Stimulated activated CD8-positive, alpha-beta memory T cell treated with anti-CD3 and anti-CD28 coated beads, Interleukin-15, amount 100 ng/mL, for 24 hours (primary cell): ENCODE data around the gene DHRSX.
A peak's percentile ranks its signal among the peaks of the same experiment; 100 is the strongest.
"Not testable (repeated sequence)": the region's sequence is repeated elsewhere in the genome, so short reads cannot be mapped to it uniquely, and the experiment has no call there.

Experiments used
- DNase-seq: peaks from one replicate; pipeline ENCODE4 v3.0.0-alpha.2; 2020; ENCODE audit warnings: low read depth

DHRSX gene, protein sequence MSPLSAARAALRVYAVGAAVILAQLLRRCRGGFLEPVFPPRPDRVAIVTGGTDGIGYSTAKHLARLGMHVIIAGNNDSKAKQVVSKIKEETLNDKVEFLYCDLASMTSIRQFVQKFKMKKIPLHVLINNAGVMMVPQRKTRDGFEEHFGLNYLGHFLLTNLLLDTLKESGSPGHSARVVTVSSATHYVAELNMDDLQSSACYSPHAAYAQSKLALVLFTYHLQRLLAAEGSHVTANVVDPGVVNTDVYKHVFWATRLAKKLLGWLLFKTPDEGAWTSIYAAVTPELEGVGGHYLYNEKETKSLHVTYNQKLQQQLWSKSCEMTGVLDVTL

GRCh38 chrX:2500803-2501558, at the start of gene DHRSX, which contains the start of gene ZBED1:
Gene DHRSX (minus strand): TSS chrX:2500976. CDS start chrX:2500925, 51 bp downstream.
Gene ZBED1 (minus strand): TSS chrX:2500976. CDS start chrX:2490719, 10,257 bp downstream.
- peak; percentile 34 for DNase-seq

DNA sequence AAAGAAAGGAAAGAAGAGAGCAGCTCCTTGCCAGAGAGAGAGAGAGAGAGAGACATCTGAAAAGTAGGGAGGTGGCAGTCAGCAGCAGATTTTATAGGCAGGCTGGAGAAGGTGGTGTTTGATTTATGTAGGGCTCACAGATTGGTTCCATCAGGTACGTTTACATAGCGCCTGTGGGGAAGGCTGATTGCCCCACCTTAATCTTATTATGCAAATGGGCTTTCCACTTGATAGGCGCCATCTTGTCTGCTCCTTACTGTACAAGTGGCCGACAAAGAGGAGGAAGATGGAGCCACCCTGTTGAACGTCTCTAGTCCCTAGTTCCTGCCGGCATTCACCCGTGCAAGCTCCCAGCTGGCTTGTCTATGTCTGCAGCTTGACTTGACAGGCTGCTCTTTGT, 49.1 kb upstream of the DHRSX start:
- no peak for DNase-seq

DNA sequence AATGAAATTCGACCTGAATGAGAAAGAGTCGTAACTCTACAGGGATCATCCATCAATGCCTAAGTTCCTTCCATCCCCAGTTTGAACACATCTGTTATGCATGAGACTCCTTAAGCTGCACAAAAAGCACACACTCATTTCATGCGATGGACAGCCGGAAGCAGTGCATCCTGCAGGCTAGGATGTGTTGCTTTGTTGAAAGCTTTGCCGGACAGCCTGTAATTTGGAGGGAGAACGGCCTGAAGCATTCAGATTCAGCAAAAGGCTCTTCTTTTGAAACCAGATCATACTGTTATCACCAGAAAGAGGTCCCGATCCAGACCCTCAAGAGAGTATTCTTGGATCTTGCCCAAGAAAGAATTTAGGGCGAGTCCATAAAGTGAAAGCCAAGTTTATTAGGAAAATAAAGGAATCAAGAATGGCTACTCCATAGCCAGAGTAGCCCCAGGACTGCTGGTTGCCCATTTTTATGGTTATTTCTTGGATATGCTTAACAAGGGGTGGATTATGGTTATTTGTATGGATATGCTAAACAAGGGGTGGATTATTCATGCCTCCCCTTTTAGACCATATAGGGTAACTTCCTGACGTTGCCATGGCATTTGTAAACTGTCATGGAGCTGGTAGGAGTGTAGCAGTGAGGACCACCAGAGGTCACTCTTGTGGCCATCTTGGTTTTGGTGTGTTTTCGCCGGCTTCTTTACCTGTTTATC, 48.1 kb upstream of the DHRSX start:
- DNase-seq = no peak

DNA sequence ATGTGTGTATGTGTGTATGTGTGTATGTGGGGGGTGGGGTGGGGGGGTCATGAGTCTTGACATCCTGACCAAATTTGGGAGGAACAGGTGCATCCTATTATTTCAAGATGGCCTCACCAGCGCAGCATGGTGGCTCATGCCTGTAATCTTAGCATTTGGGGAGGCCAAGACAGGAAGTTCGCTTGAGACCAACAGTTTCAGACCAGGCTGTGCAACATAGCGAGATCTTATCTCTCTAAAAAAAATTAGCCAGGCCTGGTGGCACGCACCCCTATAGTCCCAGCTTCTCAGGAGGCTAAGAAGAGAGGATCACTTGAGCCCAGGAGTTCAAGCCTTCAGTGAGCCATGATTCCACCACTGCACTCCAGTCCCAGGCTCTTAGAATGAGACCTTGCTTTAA, 47.0 kb upstream of the DHRSX start:
- no peak for DNase-seq

DNA sequence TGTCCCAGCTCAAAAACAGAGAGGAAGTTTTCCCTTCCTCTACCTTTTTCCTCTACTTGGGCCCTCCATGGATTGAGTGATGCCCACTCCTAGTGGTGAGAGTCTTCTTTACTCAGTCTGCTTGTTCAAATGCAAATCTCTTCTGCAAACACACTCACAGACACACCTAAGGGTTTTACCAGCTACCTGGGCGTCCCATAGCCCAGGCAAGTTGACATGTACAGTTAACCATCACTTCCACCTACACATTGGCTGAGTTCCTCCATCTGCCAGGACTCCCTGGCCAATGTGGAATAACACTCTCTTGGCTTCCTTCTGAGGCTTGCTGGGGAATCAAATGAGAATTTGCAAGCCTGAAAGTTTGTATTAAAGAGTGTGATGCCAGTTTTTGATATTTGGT, 45.7 kb upstream of the DHRSX start:
- no peak for DNase-seq

DNA sequence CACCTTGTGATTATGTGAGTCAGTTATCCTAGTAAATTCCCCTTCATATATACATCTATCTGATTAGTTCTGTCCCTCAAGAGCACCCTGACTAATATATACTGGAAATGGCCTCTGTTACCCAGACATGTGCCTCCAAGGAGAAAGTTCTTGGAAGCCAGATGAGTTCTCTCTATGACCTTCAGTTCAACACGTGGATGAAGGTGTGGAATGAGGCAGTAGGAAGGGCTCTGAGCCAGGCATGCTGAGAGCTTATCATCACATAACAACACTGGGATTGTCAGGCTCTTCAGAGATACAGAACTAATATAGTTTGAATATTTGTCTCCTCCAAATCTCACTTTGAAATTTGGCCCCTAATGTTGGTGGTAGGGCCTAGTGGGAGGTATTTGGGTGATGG, 44.4 kb upstream of the DHRSX start:
- no peak for DNase-seq

DNA sequence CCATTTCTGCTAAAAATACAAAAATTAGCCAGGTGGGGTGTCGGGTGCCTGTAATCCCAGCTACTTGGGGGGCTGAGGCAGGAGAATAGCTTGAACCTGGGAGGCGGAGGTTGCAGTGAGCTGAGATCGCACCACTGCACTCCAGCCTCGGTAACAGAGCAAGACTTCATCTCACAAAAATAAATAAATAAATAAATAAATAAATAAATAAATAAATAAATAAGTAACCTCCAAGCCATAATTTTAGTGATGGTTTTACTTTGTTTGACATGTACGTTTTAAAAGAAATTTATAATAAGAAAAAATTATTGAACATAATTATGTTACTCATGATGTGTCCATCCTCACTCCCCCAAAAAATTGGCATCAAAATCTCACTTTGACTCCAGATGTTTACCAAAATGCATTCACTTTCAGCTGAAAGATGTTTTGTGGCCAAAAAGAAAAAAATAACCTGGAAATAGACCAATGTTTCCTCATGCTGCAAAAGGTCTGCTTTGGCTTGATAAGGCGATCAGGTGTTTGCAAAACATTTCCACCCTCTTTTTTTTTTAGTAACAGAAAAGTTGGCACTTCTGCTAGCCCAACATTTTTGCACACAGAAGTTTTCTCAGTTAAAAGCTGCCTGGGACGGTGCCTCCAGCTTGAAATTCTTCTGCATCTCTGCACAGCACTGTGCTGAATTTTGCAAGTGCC, 42.2 kb upstream of the DHRSX start:
- no peak for DNase-seq

DNA sequence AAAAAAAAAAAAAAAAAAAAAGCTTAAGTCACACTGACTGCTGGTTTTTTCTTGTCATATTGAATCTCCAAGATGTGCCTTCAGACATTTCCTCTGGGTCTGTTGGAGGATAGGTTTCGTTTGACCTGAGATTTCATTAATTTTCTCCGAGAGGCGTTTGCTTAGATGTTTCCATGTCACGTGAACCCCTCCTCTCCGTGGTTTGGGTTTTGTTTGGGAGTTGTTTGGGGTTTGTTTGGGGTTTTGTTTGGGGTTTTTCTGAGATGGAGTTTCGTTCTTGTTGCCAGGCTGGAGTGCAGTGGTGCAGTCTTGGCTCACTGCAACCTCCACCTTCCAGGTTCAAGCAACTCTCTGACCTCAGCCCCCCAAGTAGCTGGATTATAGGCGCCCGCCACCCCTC, 40.8 kb upstream of the DHRSX start:
- DNase-seq = no peak

GRCh38 chrX:2540426-2540947, 39.7 kb upstream of the DHRSX start:
- no peak for DNase-seq

- no peak for DNase-seq
These were observed 38.8 kb upstream of the DHRSX start for GRCh38 chrX:2539586-2539985.

- no peak for DNase-seq
These were observed 37.4 kb upstream of the DHRSX start for GRCh38 chrX:2538031-2538757.

DNA sequence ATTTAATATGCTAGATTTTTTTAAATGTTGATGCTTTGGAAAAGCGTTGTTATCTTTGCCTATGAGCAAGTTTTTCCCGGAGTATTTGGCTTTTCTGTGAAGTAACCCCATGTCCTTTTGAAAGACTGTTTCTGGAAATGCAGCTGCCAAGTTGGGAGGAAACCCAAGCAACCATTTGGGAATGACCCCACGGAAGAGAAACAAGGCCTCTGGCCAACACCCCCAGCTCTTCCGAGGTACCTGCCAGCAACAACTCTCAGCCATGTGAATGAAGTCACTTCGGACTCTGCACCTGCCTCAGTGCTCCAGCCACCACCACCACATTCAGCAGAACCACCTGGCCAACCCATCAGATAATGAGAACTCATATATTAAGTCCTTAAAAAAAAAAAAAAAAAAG, 36.2 kb upstream of the DHRSX start:
- no peak for DNase-seq

DNA sequence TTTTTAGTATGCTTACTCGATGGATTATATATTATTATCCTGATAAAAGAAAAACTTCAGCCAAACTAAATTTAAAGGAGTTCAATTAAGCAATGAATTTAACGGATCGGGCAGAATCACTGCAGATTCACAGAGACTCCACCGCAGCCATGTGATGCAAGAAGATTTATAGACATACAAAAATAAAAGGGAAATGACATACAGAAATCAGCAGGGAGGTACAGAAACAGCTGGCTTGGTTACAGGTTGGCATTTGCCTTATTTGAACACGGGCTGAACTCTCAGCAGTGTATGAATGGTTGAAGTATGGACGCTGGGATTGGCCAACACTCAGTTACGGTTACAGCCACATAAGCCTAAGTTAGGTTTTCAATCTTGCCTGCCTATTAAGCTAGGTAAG, 35.4 kb upstream of the DHRSX start:
- DNase-seq = no peak

DNA sequence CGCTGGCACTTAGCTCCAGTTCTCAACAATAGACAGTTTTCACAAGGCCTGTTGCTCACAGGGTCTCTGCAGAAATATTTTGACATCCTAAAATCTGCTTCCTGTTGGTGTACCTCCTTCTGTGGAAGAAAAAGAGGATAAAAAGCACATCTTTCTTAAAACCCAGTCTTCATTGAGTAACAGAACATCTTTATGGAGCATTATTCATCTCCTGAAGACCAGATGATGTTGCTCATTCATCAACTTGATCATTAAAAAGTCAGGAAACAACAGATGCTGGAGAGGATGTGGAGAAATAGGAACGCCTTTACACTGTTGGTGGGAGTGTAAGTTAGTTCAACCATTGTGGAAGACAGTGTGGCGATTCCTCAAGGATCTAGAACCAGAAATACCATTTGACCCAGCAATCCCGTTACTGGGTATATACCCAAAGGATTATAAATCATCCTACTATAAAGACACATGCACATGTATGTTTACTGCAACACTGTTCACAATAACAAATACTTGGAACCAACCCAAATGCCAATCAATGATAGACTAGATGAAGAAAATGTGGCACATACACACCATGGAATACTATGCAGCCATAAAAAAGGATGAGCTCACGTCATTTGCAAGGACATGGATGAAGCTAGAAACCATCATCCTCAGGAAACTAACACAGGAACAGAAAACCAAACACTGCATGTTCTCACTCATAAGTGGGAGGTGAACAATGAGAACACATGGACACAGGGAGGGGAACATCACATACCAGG, 33.7 kb upstream of the DHRSX start:
- not testable (repeated sequence) for DNase-seq

DNA sequence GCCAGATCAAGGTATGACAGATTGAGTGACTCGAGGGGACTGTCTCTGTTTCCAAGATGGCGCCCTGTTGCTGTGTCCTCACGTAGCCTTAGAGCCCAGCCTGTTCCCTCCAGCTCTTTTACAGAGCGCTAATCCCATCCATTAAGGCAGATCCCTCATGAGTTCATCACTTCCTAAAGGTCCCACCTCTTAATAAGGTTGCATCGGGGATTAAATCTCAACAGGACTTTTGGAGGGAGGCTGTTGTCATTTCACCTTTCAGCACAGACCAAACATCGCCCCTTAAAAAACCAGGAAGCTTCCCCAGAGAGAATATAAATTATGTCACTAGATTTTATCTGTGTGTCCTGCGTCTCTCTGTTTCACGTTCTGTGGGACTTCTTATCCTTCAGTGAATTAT, 32.6 kb upstream of the DHRSX start:
- DNase-seq = no peak

DNA sequence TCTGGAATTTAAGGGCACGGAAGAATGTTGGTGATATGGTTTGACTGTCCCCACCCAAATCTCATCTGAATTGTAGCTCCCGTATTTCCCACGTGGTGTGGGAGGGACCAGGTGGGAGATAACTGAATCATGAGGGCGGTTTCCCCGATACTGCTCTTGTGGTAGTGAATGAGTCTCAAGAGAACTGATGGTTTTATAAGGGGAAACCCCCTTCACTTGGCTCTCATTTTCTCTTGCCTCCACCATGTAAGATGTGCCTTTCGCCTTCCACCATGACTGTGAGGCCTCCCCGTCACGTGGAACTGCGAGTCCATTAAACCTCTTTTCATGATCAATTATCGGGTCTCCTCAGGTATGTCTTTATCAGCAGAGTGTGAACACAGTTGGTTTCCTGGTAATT, 25.6 kb upstream of the DHRSX start:
- DNase-seq = no peak

- no peak for DNase-seq
These were observed 23.1 kb upstream of the DHRSX start for GRCh38 chrX:2523911-2524310.

- DNase-seq = no peak
These were observed 21.2 kb upstream of the DHRSX start for GRCh38 chrX:2521927-2522386.

GRCh38 chrX:2521092-2521926, 20.5 kb upstream of the DHRSX start:
- no peak for DNase-seq

- DNase-seq = no peak
These were observed 19.8 kb upstream of the DHRSX start for GRCh38 chrX:2520539-2520938.
